GM19043 (cell line): Measurements from ENCODE around the gene TBC1D22A.

ENCODE experiments used
- ATAC-seq: cut with Tn5 transposase; IDR thresholded peaks from one replicate; pipeline ENCODE4 v1.9.1; 2021; ENCODE audit warnings: low read depth; ENCODE audit not compliant: unreplicated experiment

TBC1D22A gene

GRCh38 chr22:46917771-46918101 is 155.3 kb downstream of the TBC1D22A start:
- no peak for ATAC-seq

DNA sequence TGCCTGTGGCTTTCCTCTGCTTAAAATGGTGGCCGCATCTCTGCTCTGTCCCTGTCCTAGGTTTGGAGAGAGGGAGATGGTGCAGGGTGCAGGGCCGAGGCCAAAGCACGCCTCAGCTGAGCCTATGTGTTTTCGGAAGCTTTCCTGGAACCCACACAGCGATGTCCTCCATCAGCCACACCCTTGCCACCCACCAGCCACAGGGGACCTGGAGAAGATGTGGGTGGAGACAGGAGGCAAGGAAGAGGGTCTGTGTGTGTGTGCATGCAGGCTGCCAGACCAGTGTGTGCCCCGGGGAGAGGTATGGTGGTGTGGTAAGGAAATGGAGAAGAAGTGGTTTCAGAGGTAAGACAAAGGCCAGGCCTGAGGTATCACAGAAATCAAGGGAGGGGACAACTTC is 155.7 kb downstream of the TBC1D22A start:
- no peak for ATAC-seq

DNA sequence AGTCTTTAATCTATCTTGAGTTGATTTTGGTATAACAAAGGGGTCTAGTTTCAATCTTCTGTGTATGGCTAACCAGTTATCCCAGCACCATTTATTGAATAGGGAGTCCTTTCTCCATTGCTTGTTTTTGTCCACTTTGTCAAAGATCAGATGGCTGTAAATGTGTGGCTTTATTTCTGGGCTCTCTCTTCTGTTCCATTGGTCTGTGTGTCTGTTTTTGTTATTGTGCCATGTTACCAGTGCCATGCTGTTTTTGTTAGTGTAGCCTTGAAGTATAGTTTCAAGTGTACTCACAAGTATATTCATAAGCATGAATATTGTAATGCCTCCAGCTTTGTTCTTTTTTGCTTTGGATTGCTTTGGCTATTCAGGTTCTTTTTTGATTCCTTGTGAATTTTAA is 159.6 kb downstream of the TBC1D22A start:
- ATAC-seq = no peak

- ATAC-seq = no peak
These were observed 160.9 kb downstream of the TBC1D22A start for GRCh38 chr22:46923394-46923793.

- no peak for ATAC-seq
These were observed 163.4 kb downstream of the TBC1D22A start for GRCh38 chr22:46925818-46926217.

DNA sequence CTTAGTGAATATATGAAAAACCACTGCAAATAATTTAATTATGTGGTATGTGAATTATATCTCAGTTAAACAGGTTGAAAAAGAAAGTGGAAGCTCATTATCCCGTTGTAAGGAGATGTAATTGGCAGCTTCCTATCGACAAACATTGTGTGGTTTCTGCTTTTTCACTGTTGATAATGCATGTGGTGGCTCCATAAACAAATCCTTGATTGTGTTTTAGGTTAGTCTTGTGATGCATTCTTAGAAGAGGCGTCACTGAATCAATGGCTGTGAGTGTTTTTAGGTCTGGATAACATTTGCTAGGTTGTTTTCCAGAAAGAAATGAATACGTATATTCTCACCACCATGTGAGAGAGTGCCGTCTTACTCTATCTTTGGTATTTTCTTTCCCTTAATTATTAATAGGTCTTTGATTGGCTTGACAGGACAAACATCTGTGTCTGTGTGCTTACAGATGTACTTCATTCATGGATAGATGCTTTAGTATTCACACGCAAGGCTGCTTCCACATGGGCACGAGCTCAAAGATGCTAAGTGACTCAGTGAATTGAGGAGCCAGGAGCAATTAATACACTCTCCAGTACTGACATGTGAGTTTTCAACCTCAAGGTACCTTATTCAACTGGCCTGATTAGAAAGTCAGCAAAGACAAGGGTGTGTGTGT is 166.7 kb downstream of the TBC1D22A start:
- ATAC-seq = no peak

DNA sequence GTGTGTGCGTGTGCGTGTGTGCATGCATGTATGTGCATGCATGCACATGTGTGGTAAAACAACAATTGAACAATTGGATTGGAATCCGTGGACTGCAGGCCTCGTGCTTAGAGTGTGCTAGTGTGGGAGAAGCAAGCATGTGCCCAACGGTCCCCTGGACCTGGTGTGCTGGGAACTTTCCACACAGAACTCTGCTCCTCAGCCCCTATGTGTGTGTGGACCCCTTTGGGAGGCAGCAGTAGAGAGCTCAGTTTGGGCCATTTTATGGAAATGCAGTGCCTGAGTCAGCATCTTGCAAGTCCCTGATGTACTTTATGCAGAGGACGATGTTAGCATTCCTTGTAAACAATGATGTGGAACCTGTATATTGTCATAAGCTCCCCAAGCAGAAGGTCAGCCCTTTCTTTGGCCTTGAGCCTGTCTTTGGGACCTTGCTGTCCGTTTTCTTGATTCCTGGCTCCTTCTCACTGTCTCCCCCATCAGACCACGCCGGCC is 167.3 kb downstream of the TBC1D22A start:
- no peak for ATAC-seq

- no peak for ATAC-seq
These were observed 169.0 kb downstream of the TBC1D22A start for GRCh38 chr22:46931414-46931813.

- no peak for ATAC-seq
These were observed 169.4 kb downstream of the TBC1D22A start for GRCh38 chr22:46931881-46932280.

DNA sequence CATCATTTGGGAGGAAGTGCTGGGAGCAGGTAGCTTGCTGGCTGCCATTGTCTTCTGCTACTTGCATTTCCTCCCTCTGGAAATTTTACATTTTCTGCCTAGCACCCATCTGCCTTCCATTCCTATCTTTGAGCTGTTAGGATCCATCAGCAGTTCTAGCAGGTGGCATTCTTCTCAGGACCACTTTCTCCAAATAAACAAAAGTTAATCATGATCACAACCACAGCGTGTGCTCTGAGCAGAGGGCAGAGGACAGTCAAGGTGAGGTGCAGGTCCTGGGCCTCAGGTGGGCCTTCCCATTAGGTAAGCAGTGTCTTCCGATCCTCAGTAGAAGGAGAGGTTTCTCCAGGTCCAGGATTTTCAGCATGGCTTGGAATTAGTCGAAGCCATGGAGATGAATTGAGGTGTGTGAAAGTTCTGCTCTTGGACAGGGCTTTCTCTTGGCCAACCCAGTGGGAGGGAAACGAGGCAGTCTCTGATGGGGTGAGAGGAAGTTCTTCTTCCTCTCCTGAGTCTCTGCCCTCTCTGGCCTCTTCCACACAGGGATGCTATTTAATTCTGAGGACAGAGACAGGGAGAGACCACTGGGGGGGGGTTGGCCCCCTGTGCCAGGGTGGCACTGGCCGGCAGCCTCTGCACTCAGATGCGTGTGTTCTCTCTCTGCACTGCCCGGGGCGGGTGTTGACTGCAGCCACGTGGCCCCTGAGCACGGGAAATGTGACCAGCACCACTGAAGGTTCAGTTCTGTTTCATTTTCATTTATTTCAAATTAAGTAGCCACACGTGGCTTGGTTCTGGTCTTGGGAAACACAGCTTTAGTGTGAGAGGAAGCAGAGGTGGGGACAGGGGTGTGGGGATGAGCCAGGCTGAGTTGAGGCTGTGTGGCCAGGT is 170.8 kb downstream of the TBC1D22A start:
- ATAC-seq = no peak

- no peak for ATAC-seq
These were observed 171.8 kb downstream of the TBC1D22A start for GRCh38 chr22:46934172-46934745.

DNA sequence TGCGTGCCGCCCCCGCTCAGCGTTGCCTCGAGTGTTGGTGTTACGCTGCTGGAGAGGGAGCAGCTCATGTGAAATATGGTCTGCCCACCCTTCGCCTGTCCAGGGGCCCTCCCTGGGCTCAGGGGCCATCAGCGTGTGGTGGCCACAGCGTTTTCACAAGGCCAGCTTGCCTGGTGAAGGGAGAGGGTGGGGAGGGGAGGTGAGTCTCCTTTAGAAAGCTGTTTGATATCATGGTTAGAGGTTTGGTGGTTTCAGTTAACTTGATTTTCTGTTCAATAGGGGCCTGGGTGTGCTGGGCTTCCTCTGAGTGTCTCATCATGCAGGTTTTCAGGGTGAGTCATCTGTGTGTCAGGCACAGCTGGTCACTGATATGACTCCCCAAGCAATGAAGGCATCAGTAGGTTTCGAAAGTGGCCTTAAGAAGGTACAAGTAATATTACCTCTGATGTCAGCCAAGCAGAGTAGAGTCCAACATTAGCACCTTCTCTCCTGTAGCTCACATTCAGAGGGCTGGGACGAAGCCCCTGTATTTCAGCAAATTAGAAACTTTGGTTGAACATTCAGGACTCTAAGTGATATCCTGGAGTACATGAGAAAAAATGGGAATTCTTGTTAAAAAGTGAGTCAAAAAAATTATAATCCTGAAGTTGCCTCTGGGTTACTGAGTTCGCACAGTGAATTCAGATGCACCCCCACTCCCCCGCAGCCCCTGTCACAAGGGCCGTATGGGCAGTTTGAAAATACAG is 172.5 kb downstream of the TBC1D22A start:
- ATAC-seq = no peak

- no peak for ATAC-seq
These were observed 173.3 kb downstream of the TBC1D22A start for GRCh38 chr22:46935506-46936377.

GRCh38 chr22:46936378-46936903 is 174.0 kb downstream of the TBC1D22A start:
- no peak for ATAC-seq

DNA sequence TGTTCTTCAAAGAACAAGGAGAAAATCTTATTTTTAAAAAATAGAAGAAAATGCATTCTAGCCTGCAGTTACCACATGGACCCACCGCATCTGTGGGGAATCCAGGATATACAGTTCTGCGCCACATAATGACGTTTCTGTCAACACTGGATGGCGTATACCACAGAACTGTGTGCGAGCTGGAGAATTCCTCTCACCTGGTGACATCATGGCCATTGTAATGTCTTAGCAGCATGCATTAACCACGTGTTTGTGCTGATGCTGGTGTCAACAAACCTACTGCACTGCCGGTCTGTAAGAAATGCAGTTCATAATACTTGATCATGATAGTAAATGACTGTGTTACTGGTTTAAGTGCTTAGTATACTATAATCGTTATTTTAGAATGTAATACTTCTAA is 174.7 kb downstream of the TBC1D22A start:
- ATAC-seq = no peak

- no peak for ATAC-seq
These were observed 175.5 kb downstream of the TBC1D22A start for GRCh38 chr22:46937939-46938338.

DNA sequence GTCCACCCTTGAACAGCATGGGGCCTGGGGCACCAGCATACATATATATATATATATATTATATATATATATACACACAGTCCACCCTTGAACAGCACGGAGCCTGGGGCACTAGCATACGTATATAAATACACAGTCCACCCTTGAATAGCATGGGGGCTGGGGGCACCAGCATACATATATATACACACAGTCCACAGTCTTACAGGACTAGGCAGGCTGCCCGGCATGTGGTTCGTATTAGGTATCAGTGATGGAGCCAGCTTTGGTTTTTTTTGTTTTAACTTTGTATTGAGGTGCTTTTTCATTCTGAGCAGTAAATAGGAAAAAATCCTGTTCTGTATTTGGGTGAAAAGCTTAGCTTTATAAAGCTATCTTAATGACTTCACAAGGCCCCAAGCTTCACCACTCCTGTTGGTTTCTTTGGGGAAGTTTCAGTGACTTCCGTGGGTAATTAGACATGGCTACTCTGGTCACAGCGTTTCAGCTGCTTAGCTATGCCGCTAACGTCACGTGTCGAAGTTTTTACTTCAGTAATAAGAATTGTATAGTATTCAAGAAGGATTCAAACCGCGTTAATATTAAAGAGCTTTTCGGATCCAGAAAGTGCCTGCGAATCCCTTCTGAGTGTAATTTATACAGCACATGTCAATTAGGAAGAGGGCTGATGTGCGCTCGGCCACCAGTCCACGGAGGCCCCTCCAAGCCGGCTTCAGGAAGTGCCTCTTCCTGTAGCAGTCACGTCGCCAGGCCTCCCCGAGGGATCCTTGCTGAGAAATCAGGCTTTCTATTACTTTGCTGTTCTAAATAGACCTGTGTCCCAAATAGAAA is 179.7 kb downstream of the TBC1D22A start:
- ATAC-seq = no peak

DNA sequence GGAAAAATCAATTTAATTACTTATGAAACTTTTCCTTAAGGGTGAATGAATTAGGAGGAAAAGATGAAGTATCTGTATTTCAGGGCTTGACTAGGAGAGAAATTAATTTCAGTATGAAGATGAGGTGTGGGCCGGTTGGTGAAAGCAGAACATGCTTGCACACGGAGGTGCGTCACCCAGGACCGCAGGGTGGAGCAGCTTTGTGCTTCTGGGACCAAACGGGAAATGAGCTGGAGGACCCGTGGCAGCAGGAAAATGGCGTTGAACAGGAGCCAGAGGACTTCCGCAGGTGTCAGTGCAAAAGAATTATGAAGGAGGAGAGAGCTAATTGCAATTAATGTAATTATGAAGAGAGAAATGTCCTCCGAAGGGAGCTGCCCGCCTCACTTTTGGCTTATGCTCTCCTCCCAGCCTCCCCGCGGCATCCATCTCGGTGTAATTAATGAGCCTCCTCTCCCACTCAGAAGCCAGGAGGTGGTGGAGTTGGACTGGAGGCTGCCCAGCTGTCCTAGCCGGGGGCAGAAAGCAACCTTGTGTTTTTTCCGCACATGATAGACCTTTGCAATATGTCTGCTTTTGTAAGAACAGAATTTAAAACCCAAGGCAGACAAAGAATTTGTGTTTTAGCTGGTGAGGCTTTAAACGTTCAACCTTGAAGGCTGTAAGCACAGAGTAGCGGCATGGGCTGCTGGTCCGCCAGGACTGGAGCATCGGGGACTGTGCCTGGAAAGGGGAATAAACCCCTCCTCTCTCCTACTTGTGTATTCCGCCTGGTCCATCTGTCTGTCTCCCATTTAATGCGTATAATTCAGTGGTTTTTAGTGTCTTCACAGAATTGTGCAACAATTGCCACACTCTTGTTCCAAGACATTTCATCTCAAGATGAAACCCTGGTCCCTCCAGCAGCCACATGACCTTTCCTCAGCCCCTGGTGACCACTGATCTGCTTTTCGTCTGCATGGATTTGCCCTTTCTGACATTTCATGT is 180.6 kb downstream of the TBC1D22A start:
- no peak for ATAC-seq
